HEK293 (cell line): ENCODE results near the gene LMOD1.

Source experiments
- CTCF ChIP-seq: fragments of 450-650 bp; formaldehyde crosslinking; IDR thresholded peaks from 2 replicates; pipeline ENCODE4 v1.5.1; 2016; ENCODE audit warnings: missing biosample characterization, missing genetic modification characterization
- GLI4 ChIP-seq: fragments of 450-650 bp; formaldehyde crosslinking; IDR thresholded peaks from 2 replicates; pipeline ENCODE4 v1.5.1; 2016; ENCODE audit warnings: missing biosample characterization, missing genetic modification characterization
- REPIN1 ChIP-seq: fragments of 450-650 bp; formaldehyde crosslinking; IDR thresholded peaks from 2 replicates; pipeline ENCODE4 v1.5.1; 2017; ENCODE audit warnings: missing biosample characterization, missing genetic modification characterization, low read depth
- SCRT2 ChIP-seq: fragments of 450-650 bp; formaldehyde crosslinking; IDR thresholded peaks from 2 replicates; pipeline ENCODE4 v1.5.1; 2016; ENCODE audit warnings: missing biosample characterization, missing genetic modification characterization
- SP7 ChIP-seq: fragments of 450-650 bp; formaldehyde crosslinking; IDR thresholded peaks from 2 replicates; pipeline ENCODE4 v1.5.1; 2016; ENCODE audit warnings: missing biosample characterization, missing genetic modification characterization
- ZBTB49 ChIP-seq: fragments of 450-650 bp; formaldehyde crosslinking; IDR thresholded peaks from 2 replicates; pipeline ENCODE4 v1.5.1; 2016; ENCODE audit warnings: missing biosample characterization, missing genetic modification characterization, low read depth
- ZNF140 ChIP-seq: fragments of 450-650 bp; formaldehyde crosslinking; IDR thresholded peaks from 2 replicates; pipeline ENCODE4 v1.5.1; 2016; ENCODE audit warnings: missing biosample characterization, missing genetic modification characterization
- ZNF184 ChIP-seq: fragments of 450-650 bp; IDR thresholded peaks from 2 replicates; pipeline ENCODE4 v1.5.1; 2018; ENCODE audit warnings: missing biosample characterization, mild to moderate bottlenecking, missing genetic modification characterization
- ZNF223 ChIP-seq: fragments of 450-650 bp; formaldehyde crosslinking; IDR thresholded peaks from 2 replicates; pipeline ENCODE4 v1.5.1; 2016; ENCODE audit warnings: missing biosample characterization, missing genetic modification characterization
- ZNF514 ChIP-seq: fragments of 450-650 bp; formaldehyde crosslinking; IDR thresholded peaks from 2 replicates; pipeline ENCODE4 v1.5.1; 2016; ENCODE audit warnings: missing biosample characterization, missing genetic modification characterization
- ZNF548 ChIP-seq: fragments of 450-650 bp; formaldehyde crosslinking; IDR thresholded peaks from 2 replicates; pipeline ENCODE4 v1.5.1; 2016; ENCODE audit warnings: missing biosample characterization, missing genetic modification characterization
- ZNF549 ChIP-seq: fragments of 450-650 bp; IDR thresholded peaks from 2 replicates; pipeline ENCODE4 v1.5.1; 2018; ENCODE audit warnings: missing biosample characterization, missing genetic modification characterization, mild to moderate bottlenecking, inconsistent platforms, moderate library complexity
- ZNF600 ChIP-seq: fragments of 450-650 bp; formaldehyde crosslinking; IDR thresholded peaks from 2 replicates; pipeline ENCODE4 v1.5.1; 2016; ENCODE audit warnings: missing biosample characterization, missing genetic modification characterization
- ZNF629 ChIP-seq: fragments of 450-650 bp; formaldehyde crosslinking; IDR thresholded peaks from 2 replicates; pipeline ENCODE4 v1.5.1; 2017; ENCODE audit warnings: missing biosample characterization, missing genetic modification characterization
- ZNF785 ChIP-seq: fragments of 450-650 bp; formaldehyde crosslinking; IDR thresholded peaks from 2 replicates; pipeline ENCODE4 v1.5.1; 2016; ENCODE audit warnings: missing biosample characterization, missing genetic modification characterization
- ZNF830 ChIP-seq: fragments of 450-650 bp; IDR thresholded peaks from 2 replicates; pipeline ENCODE4 v1.5.0; 2018; ENCODE audit warnings: missing biosample characterization, missing genetic modification characterization, low read depth, mild to moderate bottlenecking, moderate library complexity
- TF ChIP-seq, protein P1 (sequence below): fragments of 450-650 bp; formaldehyde crosslinking; IDR thresholded peaks from 2 replicates; pipeline ENCODE4 v1.5.0; 2017; ENCODE audit warnings: missing biosample characterization, missing genetic modification characterization, borderline replicate concordance
- TF ChIP-seq, protein P2 (sequence below): fragments of 450-650 bp; formaldehyde crosslinking; IDR thresholded peaks from 2 replicates; pipeline ENCODE4 v1.5.1; 2016; ENCODE audit warnings: missing biosample characterization, missing genetic modification characterization, borderline replicate concordance
- TF ChIP-seq, protein P3 (sequence below): fragments of 450-650 bp; formaldehyde crosslinking; IDR thresholded peaks from 2 replicates; pipeline ENCODE4 v1.5.1; 2016; ENCODE audit warnings: missing biosample characterization, missing genetic modification characterization, low read depth

The LMOD1 gene

DNA sequence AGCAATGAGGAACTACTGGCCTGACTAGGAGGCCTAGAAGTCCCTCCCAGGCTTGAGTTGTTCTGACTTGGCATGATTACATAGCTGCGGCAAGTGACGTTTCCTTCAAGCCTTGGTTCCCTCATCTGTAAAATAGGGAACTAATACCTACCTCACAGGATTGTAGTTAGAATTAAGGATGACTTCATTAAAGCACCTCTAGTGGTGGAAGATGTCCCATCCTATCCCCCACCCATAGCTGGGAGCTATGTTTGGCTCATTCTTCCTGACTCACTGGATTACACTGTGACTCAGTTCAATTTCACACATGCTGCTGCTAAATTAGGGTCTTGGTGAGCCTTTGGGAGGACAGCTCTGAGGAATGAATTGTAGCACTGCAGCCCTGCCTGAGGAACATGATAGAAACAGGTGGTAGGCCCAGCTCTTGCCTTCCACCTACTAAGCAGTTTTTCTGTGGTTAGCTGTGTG is 63.6 kb downstream of the LMOD1 start (continued):
- TF ChIP-seq, protein P1, sequence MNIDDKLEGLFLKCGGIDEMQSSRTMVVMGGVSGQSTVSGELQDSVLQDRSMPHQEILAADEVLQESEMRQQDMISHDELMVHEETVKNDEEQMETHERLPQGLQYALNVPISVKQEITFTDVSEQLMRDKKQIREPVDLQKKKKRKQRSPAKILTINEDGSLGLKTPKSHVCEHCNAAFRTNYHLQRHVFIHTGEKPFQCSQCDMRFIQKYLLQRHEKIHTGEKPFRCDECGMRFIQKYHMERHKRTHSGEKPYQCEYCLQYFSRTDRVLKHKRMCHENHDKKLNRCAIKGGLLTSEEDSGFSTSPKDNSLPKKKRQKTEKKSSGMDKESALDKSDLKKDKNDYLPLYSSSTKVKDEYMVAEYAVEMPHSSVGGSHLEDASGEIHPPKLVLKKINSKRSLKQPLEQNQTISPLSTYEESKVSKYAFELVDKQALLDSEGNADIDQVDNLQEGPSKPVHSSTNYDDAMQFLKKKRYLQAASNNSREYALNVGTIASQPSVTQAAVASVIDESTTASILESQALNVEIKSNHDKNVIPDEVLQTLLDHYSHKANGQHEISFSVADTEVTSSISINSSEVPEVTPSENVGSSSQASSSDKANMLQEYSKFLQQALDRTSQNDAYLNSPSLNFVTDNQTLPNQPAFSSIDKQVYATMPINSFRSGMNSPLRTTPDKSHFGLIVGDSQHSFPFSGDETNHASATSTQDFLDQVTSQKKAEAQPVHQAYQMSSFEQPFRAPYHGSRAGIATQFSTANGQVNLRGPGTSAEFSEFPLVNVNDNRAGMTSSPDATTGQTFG: no peak
- 0 out of 2 replicates have a peak, but pooled peaks have one; percentile 10 for TF ChIP-seq CTCF
- TF ChIP-seq ZNF830: no peak
- TF ChIP-seq ZNF548 (tag by site-specific recombination): no peak
- no peak for TF ChIP-seq ZNF549 (tag by site-specific recombination)
- peak; percentile 71 for TF ChIP-seq ZNF629 (tag by site-specific recombination)
- TF ChIP-seq ZNF140: no peak
- no peak for TF ChIP-seq ZNF223 (tag by site-specific recombination)
- TF ChIP-seq SP7 (tag by site-specific recombination): peak; percentile 69
- no peak for TF ChIP-seq ZNF785 (tag by site-specific recombination)
- TF ChIP-seq, protein P2, sequence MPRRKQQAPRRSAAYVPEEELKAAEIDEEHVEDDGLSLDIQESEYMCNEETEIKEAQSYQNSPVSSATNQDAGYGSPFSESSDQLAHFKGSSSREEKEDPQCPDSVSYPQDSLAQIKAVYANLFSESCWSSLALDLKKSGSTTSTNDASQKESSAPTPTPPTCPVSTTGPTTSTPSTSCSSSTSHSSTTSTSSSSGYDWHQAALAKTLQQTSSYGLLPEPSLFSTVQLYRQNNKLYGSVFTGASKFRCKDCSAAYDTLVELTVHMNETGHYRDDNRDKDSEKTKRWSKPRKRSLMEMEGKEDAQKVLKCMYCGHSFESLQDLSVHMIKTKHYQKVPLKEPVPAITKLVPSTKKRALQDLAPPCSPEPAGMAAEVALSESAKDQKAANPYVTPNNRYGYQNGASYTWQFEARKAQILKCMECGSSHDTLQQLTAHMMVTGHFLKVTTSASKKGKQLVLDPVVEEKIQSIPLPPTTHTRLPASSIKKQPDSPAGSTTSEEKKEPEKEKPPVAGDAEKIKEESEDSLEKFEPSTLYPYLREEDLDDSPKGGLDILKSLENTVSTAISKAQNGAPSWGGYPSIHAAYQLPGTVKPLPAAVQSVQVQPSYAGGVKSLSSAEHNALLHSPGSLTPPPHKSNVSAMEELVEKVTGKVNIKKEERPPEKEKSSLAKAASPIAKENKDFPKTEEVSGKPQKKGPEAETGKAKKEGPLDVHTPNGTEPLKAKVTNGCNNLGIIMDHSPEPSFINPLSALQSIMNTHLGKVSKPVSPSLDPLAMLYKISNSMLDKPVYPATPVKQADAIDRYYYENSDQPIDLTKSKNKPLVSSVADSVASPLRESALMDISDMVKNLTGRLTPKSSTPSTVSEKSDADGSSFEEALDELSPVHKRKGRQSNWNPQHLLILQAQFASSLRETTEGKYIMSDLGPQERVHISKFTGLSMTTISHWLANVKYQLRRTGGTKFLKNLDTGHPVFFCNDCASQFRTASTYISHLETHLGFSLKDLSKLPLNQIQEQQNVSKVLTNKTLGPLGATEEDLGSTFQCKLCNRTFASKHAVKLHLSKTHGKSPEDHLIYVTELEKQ: no peak
- TF ChIP-seq ZNF514: no peak
- peak; percentile 80 for TF ChIP-seq ZNF600
- TF ChIP-seq, protein P3, sequence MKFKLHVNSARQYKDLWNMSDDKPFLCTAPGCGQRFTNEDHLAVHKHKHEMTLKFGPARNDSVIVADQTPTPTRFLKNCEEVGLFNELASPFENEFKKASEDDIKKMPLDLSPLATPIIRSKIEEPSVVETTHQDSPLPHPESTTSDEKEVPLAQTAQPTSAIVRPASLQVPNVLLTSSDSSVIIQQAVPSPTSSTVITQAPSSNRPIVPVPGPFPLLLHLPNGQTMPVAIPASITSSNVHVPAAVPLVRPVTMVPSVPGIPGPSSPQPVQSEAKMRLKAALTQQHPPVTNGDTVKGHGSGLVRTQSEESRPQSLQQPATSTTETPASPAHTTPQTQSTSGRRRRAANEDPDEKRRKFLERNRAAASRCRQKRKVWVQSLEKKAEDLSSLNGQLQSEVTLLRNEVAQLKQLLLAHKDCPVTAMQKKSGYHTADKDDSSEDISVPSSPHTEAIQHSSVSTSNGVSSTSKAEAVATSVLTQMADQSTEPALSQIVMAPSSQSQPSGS (tag by site-specific recombination): no peak
- TF ChIP-seq ZNF184 (tag by site-specific recombination): peak; percentile 43; the same call in 1 of the 2 replicates
- no peak for TF ChIP-seq REPIN1 (tag by site-specific recombination)
- peak; percentile 59; the same call in 1 of the 2 replicates for TF ChIP-seq SCRT2
- TF ChIP-seq GLI4 (tag by site-specific recombination): no peak
- TF ChIP-seq ZBTB49 (tag by site-specific recombination): no peak
